ENCODE measurements around the gene MTFMT. TPM values are rescaled to one million over a fixed set of nuclear protein-coding genes. Genes with fewer than 3 reads are reported as not detected.

MTFMT gene
- total and polyA plus RNA-seq, 2 of the 13 experiments (the other 11 are each of a cell fraction or from before 2014, with no cell fraction given), result 9.9 to 23.2 TPM

DNA sequence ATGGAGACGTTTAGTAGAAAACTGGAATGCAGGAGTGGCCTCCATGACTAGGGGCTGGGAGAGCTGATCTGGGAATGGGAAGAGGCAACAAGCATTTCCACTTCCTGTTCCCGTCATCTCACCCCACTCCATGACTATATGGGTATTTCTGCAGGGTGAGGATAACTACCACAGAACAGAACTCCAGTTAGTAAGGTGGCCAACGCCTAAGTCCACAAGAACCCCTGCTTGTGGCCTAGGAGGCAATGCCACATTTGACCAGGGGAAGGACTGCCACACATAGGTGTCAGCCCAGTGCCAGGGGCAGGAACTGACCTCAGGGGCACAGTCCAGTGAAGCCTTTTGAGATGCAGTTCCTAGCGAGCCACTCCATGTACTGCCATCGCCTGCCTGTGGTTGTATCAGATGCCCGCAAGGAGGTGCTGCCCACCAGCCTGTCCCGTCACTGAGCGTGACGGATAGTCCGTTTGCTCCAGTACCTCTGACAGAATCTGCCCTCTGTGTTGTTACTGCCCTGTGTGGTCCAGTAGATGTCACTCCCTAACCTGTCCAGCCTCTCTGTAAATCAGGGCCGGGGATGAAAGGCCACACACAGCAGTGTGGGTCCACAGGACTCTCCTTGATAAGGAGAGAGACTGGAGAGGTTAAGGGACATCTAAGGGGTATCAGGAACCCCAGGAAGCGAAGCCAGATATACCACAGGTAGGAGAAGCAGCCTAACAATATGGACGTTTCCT, 3.5 kb upstream of the MTFMT start (continued):
- TF ChIP-seq NFE2L2 (IDR thresholded peaks at IDR 0.05; ENCODE audit: low read length), result no peak
- TF ChIP-seq ZGPAT (CRISPR knock-in tag; IDR thresholded peaks at IDR 0.05), result peak; percentile 51; the same call in 1 of the 2 replicates
- TF ChIP-seq, protein P1, sequence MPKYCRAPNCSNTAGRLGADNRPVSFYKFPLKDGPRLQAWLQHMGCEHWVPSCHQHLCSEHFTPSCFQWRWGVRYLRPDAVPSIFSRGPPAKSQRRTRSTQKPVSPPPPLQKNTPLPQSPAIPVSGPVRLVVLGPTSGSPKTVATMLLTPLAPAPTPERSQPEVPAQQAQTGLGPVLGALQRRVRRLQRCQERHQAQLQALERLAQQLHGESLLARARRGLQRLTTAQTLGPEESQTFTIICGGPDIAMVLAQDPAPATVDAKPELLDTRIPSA (CRISPR knock-in tag; IDR thresholded peaks at IDR 0.05; ENCODE audit: borderline replicate concordance), result no peak
- peak; percentile 65; the same call in 1 of the 2 replicates for TF ChIP-seq SIN3A (IDR thresholded peaks at IDR 0.05; ENCODE audit: borderline replicate concordance, low read depth, low read length)
- TF ChIP-seq ZNF782 (CRISPR knock-in tag; IDR thresholded peaks at IDR 0.05; ENCODE audit: borderline replicate concordance), result no peak
- peak; percentile 71; the same call in 1 of the 2 replicates for TF ChIP-seq MIER2 (CRISPR knock-in tag; IDR thresholded peaks at IDR 0.05)
- peak; percentile 90 for TF ChIP-seq KDM2A (CRISPR knock-in tag; IDR thresholded peaks at IDR 0.05; ENCODE audit: borderline replicate concordance, low read depth)
- TF ChIP-seq NKX3-1 (CRISPR knock-in tag; IDR thresholded peaks at IDR 0.05), result no peak
- no peak for TF ChIP-seq RFXANK (CRISPR knock-in tag; IDR thresholded peaks at IDR 0.05)
- peak; percentile 57; the same call in 1 of the 2 replicates for TF ChIP-seq SP4 (CRISPR knock-in tag; IDR thresholded peaks at IDR 0.05)
- TF ChIP-seq CREB1 (IDR thresholded peaks at IDR 0.05), result peak; percentile 82
- TF ChIP-seq CREB1 (CRISPR knock-in tag; IDR thresholded peaks at IDR 0.05), result no peak
- peak; percentile 37; the same call in 1 of the 2 replicates for TF ChIP-seq ZNF83 (CRISPR knock-in tag; IDR thresholded peaks at IDR 0.05; ENCODE audit: borderline replicate concordance)
- TF ChIP-seq FOXK2 (IDR thresholded peaks at IDR 0.05), result peak; percentile 44
- 0 out of 2 replicates have a peak, but pooled peaks have one; percentile 66 for TF ChIP-seq ZBTB26 (CRISPR knock-in tag; IDR thresholded peaks at IDR 0.05; ENCODE audit: borderline replicate concordance)
- TF ChIP-seq SP5 (CRISPR knock-in tag; IDR thresholded peaks at IDR 0.05; ENCODE audit: borderline replicate concordance, low read depth), result no peak; the same call in 1 of the 2 replicates
- TF ChIP-seq U2AF2 (IDR thresholded peaks at IDR 0.05; ENCODE audit: low read depth, low read length), result no peak
- TF ChIP-seq AGO2 (optimal IDR thresholded peaks at IDR 0.05; ENCODE audit: low read depth, low read length), result no peak
- TF ChIP-seq RCOR2 (CRISPR knock-in tag; IDR thresholded peaks at IDR 0.05), result peak; percentile 52
- TF ChIP-seq TARDBP (CRISPR knock-in tag; IDR thresholded peaks at IDR 0.05), result peak; percentile 91
- peak; percentile 84 for TF ChIP-seq SALL1 (CRISPR knock-in tag; IDR thresholded peaks at IDR 0.05)
- TF ChIP-seq ZBTB7A (CRISPR knock-in tag; IDR thresholded peaks at IDR 0.05), result peak; percentile 57; the same call in 1 of the 2 replicates
- 0 out of 2 replicates have a peak, but pooled peaks have one; percentile 32 for TF ChIP-seq ZNF546 (CRISPR knock-in tag; conservative IDR thresholded peaks at IDR 0.05)
- TF ChIP-seq PITX1 (CRISPR knock-in tag; IDR thresholded peaks at IDR 0.05), result peak; percentile 33; the same call in 1 of the 2 replicates
- TF ChIP-seq, protein P2, sequence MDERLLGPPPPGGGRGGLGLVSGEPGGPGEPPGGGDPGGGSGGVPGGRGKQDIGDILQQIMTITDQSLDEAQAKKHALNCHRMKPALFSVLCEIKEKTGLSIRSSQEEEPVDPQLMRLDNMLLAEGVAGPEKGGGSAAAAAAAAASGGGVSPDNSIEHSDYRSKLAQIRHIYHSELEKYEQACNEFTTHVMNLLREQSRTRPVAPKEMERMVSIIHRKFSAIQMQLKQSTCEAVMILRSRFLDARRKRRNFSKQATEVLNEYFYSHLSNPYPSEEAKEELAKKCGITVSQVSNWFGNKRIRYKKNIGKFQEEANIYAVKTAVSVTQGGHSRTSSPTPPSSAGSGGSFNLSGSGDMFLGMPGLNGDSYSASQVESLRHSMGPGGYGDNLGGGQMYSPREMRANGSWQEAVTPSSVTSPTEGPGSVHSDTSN (CRISPR knock-in tag; IDR thresholded peaks at IDR 0.05), result peak; percentile 65
- TF ChIP-seq ARID3A (IDR thresholded peaks at IDR 0.05; ENCODE audit: low read depth, low read length), result peak; percentile 47; the same call in 1 of the 2 replicates
